Mesenchymal stem cell (in vitro differentiated cells and primary cell): Measurements from ENCODE around the gene SCGB1A1.

Experiments
- DNase-seq: peaks from one replicate; pipeline ENCODE4 v3.0.0-alpha.2; 2013
- H2AFZ ChIP-seq: one replicate; pipeline ENCODE4 v1.6.1; 2013; ENCODE audit warnings: low read depth, mild to moderate bottlenecking, control low read depth, inconsistent platforms, low read length, moderate library complexity
- H2AK5ac ChIP-seq: 2 replicates; pipeline ENCODE4 v1.6.1; 2013; ENCODE audit warnings: low read length, moderate library complexity, mild to moderate bottlenecking, inconsistent platforms; ENCODE audit not compliant: severe bottlenecking
- H2BK120ac ChIP-seq: one replicate; pipeline ENCODE4 v1.6.1; 2013; ENCODE audit warnings: low read depth, mild to moderate bottlenecking, inconsistent platforms, low read length, moderate library complexity
- H2BK12ac ChIP-seq, 2 experiments: one replicate each; pipeline ENCODE4 v1.6.1; 2013; ENCODE audit warnings: inconsistent platforms in 2 of 2, low read length in 2 of 2, mild to moderate bottlenecking in 2 of 2, moderate library complexity in 2 of 2, control low read depth in 1 of 2
- H2BK15ac ChIP-seq: one replicate; pipeline ENCODE4 v1.6.1; 2013; ENCODE audit warnings: mild to moderate bottlenecking, low read depth, inconsistent platforms; ENCODE audit not compliant: poor library complexity, severe bottlenecking
- H2BK5ac ChIP-seq: 2 replicates; pipeline ENCODE4 v1.6.1; 2013; ENCODE audit warnings: low read depth, mild to moderate bottlenecking, low read length, control low read depth, inconsistent platforms; ENCODE audit not compliant: poor library complexity, severe bottlenecking
- H3K14ac ChIP-seq, 2 experiments: one replicate each; pipeline ENCODE4 v1.6.1; 2013; ENCODE audit warnings: inconsistent platforms in 2 of 2, low read length in 2 of 2, control low read depth in 1 of 2, mild to moderate bottlenecking in 1 of 2, moderate library complexity in 1 of 2
- H3K18ac ChIP-seq, 2 experiments: one replicate each; pipeline ENCODE4 v1.6.1; 2013; ENCODE audit warnings: inconsistent platforms in 2 of 2, low read length in 2 of 2, control low read depth in 1 of 2, low read depth in 1 of 2, mild to moderate bottlenecking in 1 of 2
- H3K23ac ChIP-seq, 2 experiments: one replicate each; pipeline ENCODE4 v1.6.1; 2013; ENCODE audit warnings: inconsistent platforms in 2 of 2, low read length in 2 of 2, mild to moderate bottlenecking in 2 of 2, moderate library complexity in 2 of 2, control low read depth in 1 of 2
- H3K27ac ChIP-seq: 2 replicates; pipeline ENCODE4 v1.5.1; 2013; ENCODE audit warnings: mild to moderate bottlenecking, moderate library complexity, low read length, control low read depth, inconsistent platforms; ENCODE audit not compliant: poor library complexity, severe bottlenecking
- H3K27me3 ChIP-seq, 2 experiments: 2 replicates each; pipeline versions ENCODE4 v1.6.1 to v1.7.0; 2013; ENCODE audit warnings: low read length in 2 of 2, mild to moderate bottlenecking in 2 of 2, moderate library complexity in 2 of 2, control low read depth in 1 of 2, inconsistent platforms in 1 of 2; ENCODE audit not compliant: control insufficient read depth in 1 of 2, insufficient read depth in 1 of 2
- H3K36me3 ChIP-seq, 2 experiments: 2 replicates each; pipeline versions ENCODE4 v1.6.1 to v1.7.0; 2013; ENCODE audit warnings: low read length in 2 of 2, control low read depth in 1 of 2, inconsistent platforms in 1 of 2, low read depth in 1 of 2, mild to moderate bottlenecking in 1 of 2; ENCODE audit not compliant: insufficient read depth in 2 of 2, control insufficient read depth in 1 of 2
- H3K4ac ChIP-seq, 2 experiments: one replicate each; pipeline ENCODE4 v1.6.1; 2013; ENCODE audit warnings: inconsistent platforms in 2 of 2, low read length in 2 of 2, mild to moderate bottlenecking in 2 of 2, moderate library complexity in 2 of 2, control low read depth in 1 of 2, low read depth in 1 of 2
- H3K4me1 ChIP-seq: 2 replicates; pipeline ENCODE4 v1.6.1; 2013; ENCODE audit warnings: low read depth, low read length, control low read depth; ENCODE audit not compliant: control insufficient read depth, insufficient read depth
- H3K4me2 ChIP-seq: 2 replicates; pipeline ENCODE4 v1.6.1; 2013; ENCODE audit warnings: low read length, mild to moderate bottlenecking, inconsistent platforms; ENCODE audit not compliant: poor library complexity, severe bottlenecking
- H3K4me3 ChIP-seq, 2 experiments: 2 replicates each; pipeline versions ENCODE4 v1.5.1 to v1.7.0; 2013; ENCODE audit warnings: low read length in 2 of 2, mild to moderate bottlenecking in 2 of 2, control low read depth in 1 of 2, low read depth in 1 of 2; ENCODE audit not compliant: insufficient read depth in 1 of 2
- H3K79me1 ChIP-seq: replicated peaks from 2 replicates; pipeline ENCODE4 v1.6.1; 2013; ENCODE audit warnings: mild to moderate bottlenecking, control low read depth, low read length, inconsistent platforms; ENCODE audit not compliant: poor library complexity, severe bottlenecking
- H3K9ac ChIP-seq: 2 replicates; pipeline ENCODE4 v1.7.0; 2013; ENCODE audit warnings: mild to moderate bottlenecking, low read length, moderate library complexity
- H3K9me3 ChIP-seq: 2 replicates; pipeline ENCODE4 v1.7.0; 2013; ENCODE audit warnings: mild to moderate bottlenecking, low read length; ENCODE audit not compliant: control insufficient read depth
- H4K8ac ChIP-seq: one replicate; pipeline ENCODE4 v1.6.1; 2013; ENCODE audit warnings: inconsistent platforms, mild to moderate bottlenecking, low read length, moderate library complexity
- H4K91ac ChIP-seq: one replicate; pipeline ENCODE4 v1.6.1; 2013; ENCODE audit warnings: mild to moderate bottlenecking, low read length, inconsistent platforms
- WGBS: methylation state at CpG from one replicate; pipeline ENCODE4 v1.1.7; 2013; ENCODE audit warnings: mixed read lengths; 5-methylcytosine and 5-hydroxymethylcytosine counted together

Gene SCGB1A1

DNA sequence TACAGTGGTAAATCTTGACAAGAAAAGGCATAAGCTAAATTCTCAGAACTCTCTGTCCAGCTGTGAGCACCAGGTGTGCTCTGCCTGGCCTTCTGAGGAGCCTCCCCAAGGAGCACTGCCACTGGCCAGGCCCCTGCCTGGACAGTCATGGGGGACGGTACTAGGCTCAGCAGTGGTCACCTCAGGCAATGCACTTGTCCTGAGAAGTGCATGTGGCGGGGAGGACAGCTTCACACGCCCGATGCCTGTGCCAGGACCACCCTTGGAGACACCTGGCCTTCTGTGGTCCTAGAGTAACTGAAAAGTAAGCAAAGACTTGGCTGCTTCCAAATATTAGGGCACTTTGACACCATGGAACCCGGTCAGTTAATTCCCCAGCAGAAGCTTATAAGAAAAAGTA is 28.6 kb upstream of the SCGB1A1 start:
- WGBS = 69% methylated on average over 5 of the region's 5 CpGs
- H3K4ac ChIP-seq = no peak overlapping the region
- no peak overlapping the region for H2AFZ ChIP-seq
- H2BK5ac ChIP-seq = no peak overlapping the region
- H2AK5ac ChIP-seq = no peak overlapping the region
- H4K8ac ChIP-seq = no peak overlapping the region
- no peak overlapping the region for H3K27ac ChIP-seq
- peaks cover 5% of the 10 kb centered on the region for H3K79me1 ChIP-seq
- H3K27me3 ChIP-seq = peaks cover 0 to 17% of the 10 kb centered on the region in 2 experiments
- no peaks in the 10 kb centered on the region for H3K36me3 ChIP-seq
- no peak overlapping the region for H2BK12ac ChIP-seq
- H2BK120ac ChIP-seq = no peak overlapping the region
- no peak overlapping the region for H2BK15ac ChIP-seq
- H3K4me2 ChIP-seq = no peak overlapping the region
- H3K23ac ChIP-seq = no peak overlapping the region
- no peak overlapping the region for H4K91ac ChIP-seq
- H3K9ac ChIP-seq = no peak overlapping the region
- no peak overlapping the region for H3K18ac ChIP-seq
- H3K4me3 ChIP-seq = no peak overlapping the region
- H3K9me3 ChIP-seq = no peaks in the 10 kb centered on the region
- peaks cover 6% of the 10 kb centered on the region for H3K4me1 ChIP-seq
- no peak overlapping the region for H3K14ac ChIP-seq
- no peak for DNase-seq

DNA sequence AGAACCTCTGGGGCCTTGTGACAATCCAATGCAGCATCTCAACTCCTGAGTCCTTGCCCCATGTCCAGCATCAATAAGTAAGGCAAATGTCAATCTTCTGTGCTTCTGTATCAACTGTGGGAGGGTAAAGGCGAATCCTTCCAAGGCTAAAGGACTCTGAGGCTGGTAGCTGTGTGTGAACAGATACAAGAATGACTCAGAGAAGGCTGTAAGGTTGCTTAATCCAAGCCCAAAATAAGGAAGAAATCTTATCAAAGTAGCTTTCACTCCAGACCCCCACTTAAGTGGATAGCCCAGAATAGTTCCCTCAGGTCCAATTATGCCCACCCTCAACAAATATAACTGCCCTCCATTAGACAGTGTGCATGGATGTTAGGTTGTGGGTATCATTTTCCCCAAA is 28.1 kb upstream of the SCGB1A1 start:
- Histone ChIP-seq H2BK15ac (no peak overlapping the region), H2AFZ (no peak overlapping the region), H2BK120ac (no peak overlapping the region), H3K79me1 (peaks cover 5% of the 10 kb centered on the region), H2BK5ac (no peak overlapping the region), H4K8ac (no peak overlapping the region), H3K9me3 (no peaks in the 10 kb centered on the region), H3K9ac (no peak overlapping the region), H3K23ac (no peak overlapping the region), H3K36me3 (no peaks in the 10 kb centered on the region), H3K27ac (no peak overlapping the region), H3K14ac (no peak overlapping the region), H2AK5ac (no peak overlapping the region), H2BK12ac (no peak overlapping the region), H3K4me3 (no peak overlapping the region), H3K27me3 (peaks cover 0 to 17% of the 10 kb centered on the region in 2 experiments), H4K91ac (no peak overlapping the region), H3K4me1 (peaks cover 6% of the 10 kb centered on the region), H3K4me2 (no peak overlapping the region), H3K4ac (no peak overlapping the region), H3K18ac (no peak overlapping the region)
- no CpG with 5 or more reads among the region's 1 CpG for WGBS
- DNase-seq = no peak

DNA sequence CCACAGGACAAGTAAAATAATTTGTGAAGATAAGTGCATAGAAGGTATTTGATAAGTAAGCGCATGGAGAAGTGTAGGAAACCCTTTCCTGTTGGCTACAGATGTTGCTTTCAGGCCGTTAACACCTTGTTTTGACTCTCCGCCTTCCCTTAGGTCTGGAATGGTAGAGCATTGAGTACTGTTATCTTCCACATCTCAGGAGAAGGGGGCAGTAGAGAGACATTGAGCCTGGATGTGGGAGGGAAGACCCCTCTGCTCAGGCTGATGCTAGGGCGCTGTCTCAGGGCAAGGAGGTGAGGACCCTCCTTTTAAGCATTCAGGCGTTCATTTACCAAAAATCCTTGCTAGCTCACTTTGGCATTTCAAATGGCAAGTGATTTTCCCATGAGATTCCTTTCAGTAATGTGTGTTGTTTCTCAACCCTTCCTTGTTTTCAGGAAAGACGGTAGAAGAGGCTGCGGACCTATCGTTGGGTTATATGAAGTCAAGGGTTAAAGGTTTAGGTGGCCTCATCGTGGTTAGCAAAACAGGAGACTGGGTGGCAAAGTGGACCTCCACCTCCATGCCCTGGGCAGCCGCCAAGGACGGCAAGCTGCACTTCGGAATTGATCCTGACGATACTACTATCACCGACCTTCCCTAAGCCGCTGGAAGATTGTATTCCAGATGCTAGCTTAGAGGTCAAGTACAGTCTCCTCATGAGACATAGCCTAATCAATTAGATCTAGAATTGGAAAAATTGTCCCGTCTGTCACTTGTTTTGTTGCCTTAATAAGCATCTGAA is 27.0 kb upstream of the SCGB1A1 start:
- DNase-seq = no peak
- Histone ChIP-seq H3K23ac (no peak overlapping the region), H2BK5ac (no peak overlapping the region), H4K91ac (no peak overlapping the region), H3K9ac (no peak overlapping the region), H2AFZ (no peak overlapping the region), H3K4me1 (peaks cover 8% of the 10 kb centered on the region), H3K18ac (no peak overlapping the region), H3K27ac (no peak overlapping the region), H4K8ac (no peak overlapping the region), H3K4me2 (no peak overlapping the region), H3K4ac (no peak overlapping the region), H3K79me1 (peaks cover 5% of the 10 kb centered on the region), H2BK120ac (no peak overlapping the region), H3K4me3 (no peak overlapping the region), H2AK5ac (no peak overlapping the region), H2BK12ac (no peak overlapping the region), H2BK15ac (no peak overlapping the region), H3K9me3 (no peaks in the 10 kb centered on the region), H3K36me3 (no peaks in the 10 kb centered on the region), H3K27me3 (peaks cover 0 to 17% of the 10 kb centered on the region in 2 experiments), H3K14ac (no peak overlapping the region)
- WGBS = 84% methylated on average over 16 of the region's 16 CpGs

DNA sequence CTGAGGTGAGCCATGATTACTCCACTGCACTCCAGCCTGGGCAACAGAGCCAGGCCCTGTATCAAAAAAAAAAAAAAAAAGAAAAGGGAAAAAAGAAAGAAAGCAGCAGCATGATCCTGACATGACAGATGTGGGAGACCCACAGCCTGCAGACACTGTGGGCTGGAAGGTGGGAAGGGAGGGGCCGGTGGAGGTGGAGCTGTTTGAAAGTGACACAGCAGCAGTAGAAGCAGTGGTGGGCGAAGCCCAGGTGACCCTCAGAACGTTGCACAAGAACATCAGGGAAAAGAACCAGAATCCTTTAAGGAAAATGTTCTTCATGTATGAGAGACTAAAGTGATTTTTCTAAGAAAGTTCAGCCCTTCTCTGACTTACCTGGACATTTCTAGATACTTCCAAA is 26.3 kb upstream of the SCGB1A1 start:
- H3K4ac ChIP-seq = no peak overlapping the region
- H2BK12ac ChIP-seq = no peak overlapping the region
- H3K18ac ChIP-seq = no peak overlapping the region
- H4K8ac ChIP-seq = no peak overlapping the region
- H2AK5ac ChIP-seq = no peak overlapping the region
- no peaks in the 10 kb centered on the region for H3K36me3 ChIP-seq
- no peak overlapping the region for H2BK5ac ChIP-seq
- no peaks in the 10 kb centered on the region for H3K9me3 ChIP-seq
- H3K23ac ChIP-seq = no peak overlapping the region
- no peak overlapping the region for H3K14ac ChIP-seq
- H3K4me2 ChIP-seq = no peak overlapping the region
- H2BK15ac ChIP-seq = no peak overlapping the region
- no peak overlapping the region for H4K91ac ChIP-seq
- peaks cover 5% of the 10 kb centered on the region for H3K79me1 ChIP-seq
- H3K4me3 ChIP-seq = no peak overlapping the region
- H3K9ac ChIP-seq = no peak overlapping the region
- peaks cover 0 to 17% of the 10 kb centered on the region in 2 experiments for H3K27me3 ChIP-seq
- H3K27ac ChIP-seq = no peak overlapping the region
- DNase-seq = no peak
- H2AFZ ChIP-seq = no peak overlapping the region
- no peak overlapping the region for H2BK120ac ChIP-seq
- H3K4me1 ChIP-seq = peaks cover 6% of the 10 kb centered on the region
- WGBS = 90% methylated on average over 1 of the region's 3 CpGs
